GM06990 (cell line): Measurements from ENCODE around the gene RAB11FIP4.

Source experiments
- DNase-seq: peaks from one replicate; pipeline ENCODE4 v3.0.0-alpha.2; 2011; ENCODE audit not compliant: insufficient read length; ENCODE audit errors: extremely low read depth
- H3K27me3 ChIP-seq: replicated peaks from 2 replicates; pipeline ENCODE4 v1.6.0; 2011; ENCODE audit warnings: low read length; ENCODE audit not compliant: control insufficient read depth, insufficient read depth
- H3K36me3 ChIP-seq: 2 replicates; pipeline ENCODE4 v1.5.1; 2011; ENCODE audit warnings: low read length; ENCODE audit not compliant: control insufficient read depth, insufficient read depth
- H3K4me3 ChIP-seq: replicated peaks from 2 replicates; pipeline ENCODE4 v1.5.1; 2011; ENCODE audit warnings: low read depth, mild to moderate bottlenecking, control low read depth, low read length
- CTCF ChIP-seq: IDR thresholded peaks from 2 replicates; pipeline ENCODE4 v1.5.1; 2011; ENCODE audit warnings: low read length, control low read depth, mild to moderate bottlenecking, inconsistent platforms; ENCODE audit not compliant: insufficient read depth, poor library complexity, severe bottlenecking

Gene RAB11FIP4

GRCh38 chr17:31401456-31402254 is 10.2 kb downstream of the RAB11FIP4 start:
- no peaks in the 10 kb centered on the region for H3K36me3 ChIP-seq
- DNase-seq = no peak
- TF ChIP-seq CTCF = no peak
- H3K27me3 ChIP-seq = no peaks in the 10 kb centered on the region; the same call in 1 of the 2 replicates
- no peak overlapping the region for H3K4me3 ChIP-seq

DNA sequence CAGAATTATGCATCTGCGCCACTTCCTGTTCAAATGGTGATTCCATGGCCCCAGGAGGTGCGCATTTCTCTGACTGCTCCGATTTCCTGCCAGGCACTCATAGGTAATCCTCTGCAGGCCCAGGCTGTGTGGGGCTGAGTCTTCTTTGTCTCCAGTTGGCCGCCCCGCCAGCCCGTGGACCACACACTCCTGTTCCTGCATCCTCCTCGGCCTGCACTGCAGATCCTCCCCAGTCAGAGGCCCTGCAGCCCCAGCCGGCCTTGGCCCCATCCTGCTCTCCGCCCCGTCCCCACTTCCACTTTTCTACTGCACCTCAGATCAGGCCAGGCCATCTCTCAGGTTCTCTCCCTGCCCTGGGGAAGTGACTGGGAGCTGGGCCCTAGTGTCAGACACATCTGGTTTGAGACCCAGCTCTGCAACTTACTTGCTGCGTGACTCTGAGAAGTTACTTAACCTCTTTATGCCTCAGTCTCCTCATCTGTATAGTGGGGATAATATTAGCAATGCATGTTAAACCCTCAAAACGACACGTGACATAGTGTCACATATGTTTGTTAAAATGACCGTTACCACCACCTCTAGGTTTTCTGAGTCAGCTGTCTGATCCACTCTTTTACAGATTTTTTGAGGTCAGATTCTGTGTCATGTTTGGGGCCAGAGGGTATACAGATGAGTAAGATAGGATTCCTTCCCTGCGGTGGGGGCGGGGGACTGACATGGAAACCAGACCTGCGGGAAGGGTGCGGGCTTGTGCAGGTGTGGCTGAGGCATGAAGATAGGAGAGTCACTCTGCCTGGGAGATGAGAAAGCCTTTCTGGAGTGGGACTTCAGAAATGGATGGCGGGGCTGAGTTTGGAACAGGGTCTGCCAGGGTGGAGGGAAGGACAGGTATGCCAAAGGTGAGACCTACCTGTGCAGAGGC is 12.8 kb downstream of the RAB11FIP4 start:
- no peak for DNase-seq
- TF ChIP-seq CTCF = no peak
- H3K36me3 ChIP-seq = no peaks in the 10 kb centered on the region
- H3K27me3 ChIP-seq = no peaks in the 10 kb centered on the region; the same call in 1 of the 2 replicates
- no peak overlapping the region for H3K4me3 ChIP-seq

- Histone ChIP-seq H3K4me3 (no peak overlapping the region), H3K36me3 (no peaks in the 10 kb centered on the region), H3K27me3 (no peaks in the 10 kb centered on the region; the same call in none of the 2 replicates)
- TF ChIP-seq CTCF = no peak
- no peak for DNase-seq
Observed at GRCh38 chr17:31405890-31406371, 14.5 kb downstream of the RAB11FIP4 start.

GRCh38 chr17:31408586-31408985 is 17.1 kb downstream of the RAB11FIP4 start:
- Histone ChIP-seq H3K27me3 (peaks cover 2% of the 10 kb centered on the region), H3K36me3 (no peaks in the 10 kb centered on the region), H3K4me3 (no peak overlapping the region)
- TF ChIP-seq CTCF = no peak
- DNase-seq = no peak

DNA sequence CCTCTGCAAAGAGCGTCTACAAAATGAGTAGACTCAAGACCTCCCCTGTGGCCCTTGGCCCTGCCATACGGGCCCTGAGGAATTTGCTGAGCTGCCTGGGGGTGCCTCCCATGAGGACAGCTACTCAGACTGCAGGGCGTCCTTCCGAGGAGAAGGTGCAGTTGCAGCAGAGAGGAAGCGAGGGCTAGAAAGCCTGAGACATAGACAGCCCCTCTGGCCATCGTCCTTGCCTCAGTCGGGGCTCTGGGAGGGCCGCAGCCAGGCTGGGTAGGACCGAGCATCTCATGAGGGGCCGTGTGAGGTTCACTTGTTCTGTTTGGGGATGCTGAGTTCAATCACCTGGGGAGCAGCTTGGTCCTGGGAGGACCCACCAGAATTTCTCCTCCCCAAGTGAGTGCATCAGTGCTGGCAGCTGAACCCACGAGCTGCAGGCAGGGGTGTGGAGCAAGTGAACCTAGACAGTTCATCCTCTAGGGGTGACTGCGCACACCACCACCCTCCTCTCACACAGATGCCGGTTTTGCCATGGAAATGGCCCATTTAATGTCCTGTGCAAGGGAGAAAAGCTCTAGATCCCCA is 20.3 kb downstream of the RAB11FIP4 start:
- DNase-seq = no peak
- Histone ChIP-seq H3K27me3 (peaks cover 4% of the 10 kb centered on the region), H3K4me3 (no peak overlapping the region), H3K36me3 (no peaks in the 10 kb centered on the region)
- no peak for TF ChIP-seq CTCF
